ENCODE measurements around the gene NCK1.

- TF ChIP-seq CTCF (conservative IDR thresholded peaks at IDR 0.05; ENCODE audit: low read length) (no peak), EZH2phosphoT487 (IDR thresholded peaks at IDR 0.05; ENCODE audit: borderline replicate concordance, low read depth, low read length) (no peak)
Measured at GRCh38 chr3:136942803-136943202, 80.8 kb downstream of the NCK1 start.

Measured in OCI-LY7 (cell line).